ENCODE measurements around the gene LRBA. TPM values are rescaled to one million over a fixed set of nuclear protein-coding genes. Genes with fewer than 3 reads are reported as not detected.

The LRBA gene
- total RNA-seq, 1 donor from 2014 or later, result 66.2 TPM

DNA sequence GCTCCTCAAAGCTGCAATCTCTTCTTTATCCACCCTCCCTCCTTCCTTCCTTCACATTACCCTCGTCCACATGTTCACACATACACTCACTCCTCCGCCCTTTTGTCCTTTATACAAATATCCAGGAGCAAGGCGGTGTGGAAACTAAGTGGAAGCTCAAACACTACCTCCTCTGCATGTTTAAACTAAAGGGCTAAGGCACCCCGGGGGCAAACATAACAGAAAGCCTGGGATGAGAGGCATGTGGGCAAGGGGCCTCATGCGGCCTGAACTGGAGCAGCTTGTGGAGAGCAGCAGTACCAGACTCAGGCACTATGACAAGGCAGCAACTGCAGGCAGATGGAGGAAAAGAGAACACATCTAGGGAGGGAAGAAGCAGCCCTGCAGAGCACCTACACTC, 423.7 kb downstream of the LRBA start:
- DNase-seq (ENCODE audit: low spot score in 2 of 2, unreplicated experiment in 2 of 2), result no peak
- no peaks in the 10 kb centered on the region for H3K36me3 Mint-ChIP-seq
- no peak overlapping the region for H3K4me3 Mint-ChIP-seq
- TF ChIP-seq CTCF (IDR thresholded peaks at IDR 0.05; ENCODE audit: unreplicated experiment), result no peak
- H3K4me1 Mint-ChIP-seq, result peaks cover 31% of the 10 kb centered on the region
- H3K27ac Mint-ChIP-seq, result peak overlapping the region; percentile 34
- peaks cover 1% of the 10 kb centered on the region for H3K27me3 Mint-ChIP-seq (ENCODE audit: low read depth)
- H3K9me3 Mint-ChIP-seq, result no peaks in the 10 kb centered on the region

DNA sequence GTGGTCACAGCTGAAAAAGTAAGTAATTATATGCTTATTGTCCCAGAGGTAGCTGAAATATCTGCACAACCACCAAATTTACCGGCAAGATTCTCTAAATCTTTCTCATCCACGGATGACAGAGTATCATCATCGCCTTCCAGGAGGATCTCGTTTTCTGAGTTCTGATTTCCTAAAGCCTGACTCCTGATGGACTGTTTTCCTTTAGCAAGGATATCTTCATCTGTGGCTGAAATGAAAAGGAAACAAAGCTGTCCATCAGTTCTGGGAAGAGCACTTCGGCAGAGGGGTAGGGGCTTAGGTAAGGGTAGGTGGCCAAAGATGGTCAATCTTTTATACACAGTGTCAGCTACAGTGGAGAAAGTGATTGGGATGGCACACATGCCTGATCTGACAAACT, 424.5 kb downstream of the LRBA start:
- TF ChIP-seq CTCF (IDR thresholded peaks at IDR 0.05; ENCODE audit: unreplicated experiment), result no peak
- Mint-ChIP-seq H3K4me1 (peaks cover 31% of the 10 kb centered on the region), H3K27me3 (ENCODE audit: low read depth) (peaks cover 8% of the 10 kb centered on the region), H3K36me3 (peaks cover under 1% of the 10 kb centered on the region), H3K4me3 (no peak overlapping the region), H3K27ac (peak overlapping the region; percentile 30), H3K9me3 (no peaks in the 10 kb centered on the region)
- no peak for DNase-seq (ENCODE audit: low spot score in 2 of 2, unreplicated experiment in 2 of 2)

GRCh38 chr4:150589157-150589556, 425.9 kb downstream of the LRBA start:
- H3K4me1 Mint-ChIP-seq, result peaks cover 31% of the 10 kb centered on the region
- no peak overlapping the region for H3K4me3 Mint-ChIP-seq
- H3K36me3 Mint-ChIP-seq, result peaks cover 2% of the 10 kb centered on the region
- peaks cover 20% of the 10 kb centered on the region for H3K27me3 Mint-ChIP-seq (ENCODE audit: low read depth)
- no peak overlapping the region for H3K27ac Mint-ChIP-seq
- DNase-seq (ENCODE audit: low spot score in 2 of 2, unreplicated experiment in 2 of 2), result no peak
- TF ChIP-seq CTCF (IDR thresholded peaks at IDR 0.05; ENCODE audit: unreplicated experiment), result no peak
- H3K9me3 Mint-ChIP-seq, result no peaks in the 10 kb centered on the region

DNA sequence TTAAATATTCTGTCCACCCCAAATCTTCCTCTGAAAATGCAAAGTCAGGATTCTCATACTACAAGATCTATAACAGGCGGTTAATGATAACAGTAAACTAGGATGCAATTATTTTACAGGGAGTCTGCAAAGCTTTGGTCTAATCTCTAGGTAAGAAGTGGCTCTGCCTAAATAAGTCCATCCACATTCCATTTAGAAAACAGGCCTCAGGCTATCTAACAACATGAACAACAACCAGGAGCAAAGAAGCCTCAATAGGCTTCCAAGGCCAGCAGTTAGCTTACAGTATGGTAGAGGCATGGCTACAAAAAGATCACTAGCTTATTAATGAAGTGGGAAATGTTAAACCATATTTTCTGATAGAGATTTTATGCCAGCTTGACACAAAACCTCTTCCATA, 426.8 kb downstream of the LRBA start:
- H3K9me3 Mint-ChIP-seq, result no peaks in the 10 kb centered on the region
- no peak for DNase-seq (ENCODE audit: low spot score in 2 of 2, unreplicated experiment in 2 of 2)
- TF ChIP-seq CTCF (IDR thresholded peaks at IDR 0.05; ENCODE audit: unreplicated experiment), result no peak
- peak overlapping the region; percentile 7 for H3K27ac Mint-ChIP-seq
- peaks cover 2% of the 10 kb centered on the region for H3K36me3 Mint-ChIP-seq
- H3K4me3 Mint-ChIP-seq, result peak overlapping the region; percentile 71
- H3K4me1 Mint-ChIP-seq, result peaks cover 37% of the 10 kb centered on the region
- peaks cover 29% of the 10 kb centered on the region for H3K27me3 Mint-ChIP-seq (ENCODE audit: low read depth)

GRCh38 chr4:150586162-150586810, 428.8 kb downstream of the LRBA start:
- no peak for DNase-seq (ENCODE audit: low spot score in 2 of 2, unreplicated experiment in 2 of 2)
- no peak for TF ChIP-seq CTCF (IDR thresholded peaks at IDR 0.05; ENCODE audit: unreplicated experiment)
- Mint-ChIP-seq H3K9me3 (no peaks in the 10 kb centered on the region), H3K27ac (peak overlapping the region; percentile 59), H3K27me3 (ENCODE audit: low read depth) (peaks cover 49% of the 10 kb centered on the region), H3K4me3 (peak overlapping the region; percentile 71), H3K4me1 (peaks cover 49% of the 10 kb centered on the region), H3K36me3 (peaks cover 2% of the 10 kb centered on the region)
